Lower lobe of right lung (tissue), 2 donors: ENCODE results near the gene NDUFA5. TPM values are rescaled to one million over a fixed set of nuclear protein-coding genes. Genes with fewer than 3 reads are reported as not detected.
A peak's percentile ranks its signal among the peaks of the same experiment; 100 is the strongest.

Experiments used
- ATAC-seq, 2 donors: fragments of 200-7000 bp; cut with Tn5 transposase; one replicate each; pipeline ENCODE4 v1.9.1; 2020 to 2022; ENCODE audit warnings: mild to moderate bottlenecking in 2 of 2, moderate library complexity in 2 of 2
- DNase-seq: peaks from one replicate; pipeline ENCODE4 v3.0.0-alpha.2; 2020
- H3K27ac ChIP-seq: fragments of 200-600 bp; one replicate; pipeline ENCODE4 v1.8.0; 2022
- H3K27me3 ChIP-seq: fragments of 200-600 bp; one replicate; pipeline ENCODE4 v1.8.0; 2022; ENCODE audit warnings: low read depth
- H3K36me3 ChIP-seq: fragments of 200-600 bp; one replicate; pipeline ENCODE4 v1.8.0; 2022; ENCODE audit warnings: mild to moderate bottlenecking
- H3K4me1 ChIP-seq: fragments of 200-600 bp; one replicate; pipeline ENCODE4 v1.8.0; 2022
- H3K4me3 ChIP-seq: fragments of 200-600 bp; one replicate; pipeline ENCODE4 v1.8.0; 2022; ENCODE audit warnings: mild to moderate bottlenecking
- H3K9me3 ChIP-seq: fragments of 200-600 bp; one replicate; pipeline ENCODE4 v1.8.0; 2022
- intact Hi-C: fragments of 100-400 bp; cut with DNase I; formaldehyde crosslinking; loops from one replicate; pipeline ENCODE4 v1.11.0; 2022
- total RNA-seq: library from RNA; stranded (reverse); fragmentation: NEBNext Ultra II Directional; extraction: Animal tissue kit (Norgen Biotek cat#: 25700); gene quantifications from one replicate; pipeline ENCODE4 v1.2.1, GENCODE V29; 2021
- TF ChIP-seq, protein P1 (sequence below): fragments of 200-600 bp; IDR thresholded peaks from one replicate; pipeline ENCODE4 v1.8.0; 2022; ENCODE audit warnings: antibody characterized with exemption, mild to moderate bottlenecking
- donor health status: DM: no; HTN: yes; CAD: no; lungs with severe emphysema.

Gene NDUFA5
- total RNA-seq, 1 donor from 2014 or later, result 61.4 TPM

DNA sequence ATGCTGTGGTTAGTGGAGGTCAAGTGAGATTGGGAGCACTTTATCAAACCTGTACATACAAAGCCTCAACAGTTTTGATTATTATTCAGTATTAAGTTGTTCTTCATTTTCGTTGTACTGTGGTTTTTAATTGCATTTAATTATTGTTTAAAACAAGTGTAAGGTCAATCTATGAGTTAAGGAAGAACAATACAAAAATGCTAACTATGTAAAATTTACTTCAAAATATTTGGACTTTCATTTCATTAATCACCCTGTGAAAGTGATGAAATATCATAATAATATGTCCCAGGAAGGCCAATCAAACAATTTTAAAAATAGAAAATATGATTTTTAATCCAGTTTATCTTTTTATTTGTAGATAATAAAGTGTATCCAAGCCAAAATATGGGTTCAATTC lies 13.6 kb upstream of the NDUFA5 start:
- H3K36me3 ChIP-seq, result no peaks in the 10 kb centered on the region
- H3K4me1 ChIP-seq, result no peaks in the 10 kb centered on the region
- DNase-seq, result no peak
- intact Hi-C loops, result no loop called here
- TF ChIP-seq, protein P1, sequence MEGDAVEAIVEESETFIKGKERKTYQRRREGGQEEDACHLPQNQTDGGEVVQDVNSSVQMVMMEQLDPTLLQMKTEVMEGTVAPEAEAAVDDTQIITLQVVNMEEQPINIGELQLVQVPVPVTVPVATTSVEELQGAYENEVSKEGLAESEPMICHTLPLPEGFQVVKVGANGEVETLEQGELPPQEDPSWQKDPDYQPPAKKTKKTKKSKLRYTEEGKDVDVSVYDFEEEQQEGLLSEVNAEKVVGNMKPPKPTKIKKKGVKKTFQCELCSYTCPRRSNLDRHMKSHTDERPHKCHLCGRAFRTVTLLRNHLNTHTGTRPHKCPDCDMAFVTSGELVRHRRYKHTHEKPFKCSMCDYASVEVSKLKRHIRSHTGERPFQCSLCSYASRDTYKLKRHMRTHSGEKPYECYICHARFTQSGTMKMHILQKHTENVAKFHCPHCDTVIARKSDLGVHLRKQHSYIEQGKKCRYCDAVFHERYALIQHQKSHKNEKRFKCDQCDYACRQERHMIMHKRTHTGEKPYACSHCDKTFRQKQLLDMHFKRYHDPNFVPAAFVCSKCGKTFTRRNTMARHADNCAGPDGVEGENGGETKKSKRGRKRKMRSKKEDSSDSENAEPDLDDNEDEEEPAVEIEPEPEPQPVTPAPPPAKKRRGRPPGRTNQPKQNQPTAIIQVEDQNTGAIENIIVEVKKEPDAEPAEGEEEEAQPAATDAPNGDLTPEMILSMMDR, result no peak
- H3K9me3 ChIP-seq, result no peaks in the 10 kb centered on the region
- ATAC-seq, result no peak
- H3K27me3 ChIP-seq, result no peaks in the 10 kb centered on the region
- no peak overlapping the region for H3K4me3 ChIP-seq
- no peak overlapping the region for H3K27ac ChIP-seq

DNA sequence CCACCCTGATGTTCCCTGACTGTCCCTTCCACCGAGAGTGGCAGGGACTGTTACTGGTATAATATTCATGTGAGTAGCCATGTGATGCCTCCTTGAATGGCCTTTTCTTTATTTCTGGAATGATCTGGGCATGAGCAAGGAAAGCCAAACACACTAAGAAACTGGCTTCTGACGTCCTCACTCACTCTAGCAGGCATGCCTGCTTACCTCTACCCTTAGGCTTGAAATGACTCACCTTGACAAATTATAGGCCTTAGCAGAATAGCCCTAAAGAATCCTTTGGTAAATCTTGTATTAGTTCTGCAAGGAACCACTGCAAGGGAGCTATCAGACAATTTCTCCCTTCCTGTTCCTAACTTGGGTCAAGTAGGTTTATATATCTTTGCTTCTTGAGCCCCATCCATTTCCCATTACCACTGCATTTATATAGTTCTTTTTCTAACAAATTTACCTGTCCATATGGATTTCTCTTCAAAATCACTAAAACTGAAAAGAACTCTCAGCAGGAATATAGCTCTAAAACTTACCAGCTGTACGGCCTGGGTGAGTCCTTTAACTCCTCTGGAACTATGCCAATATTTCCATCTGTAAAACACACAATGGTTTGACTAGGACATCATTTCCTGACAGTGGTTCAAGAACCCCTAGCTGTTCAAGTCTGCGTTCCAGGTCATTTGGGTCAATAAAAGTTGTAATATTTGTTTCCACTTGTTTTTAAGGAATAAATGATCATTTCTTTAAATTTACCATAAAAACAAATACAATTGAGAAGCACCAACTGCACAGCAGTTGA lies 13.0 kb upstream of the NDUFA5 start:
- Histone ChIP-seq H3K4me3 (no peak overlapping the region), H3K9me3 (no peaks in the 10 kb centered on the region), H3K36me3 (no peaks in the 10 kb centered on the region), H3K4me1 (no peaks in the 10 kb centered on the region), H3K27ac (no peak overlapping the region), H3K27me3 (no peaks in the 10 kb centered on the region)
- intact Hi-C loops, result no loop called here
- TF ChIP-seq, protein P1, result no peak
- ATAC-seq, result no peak
- DNase-seq, result no peak

DNA sequence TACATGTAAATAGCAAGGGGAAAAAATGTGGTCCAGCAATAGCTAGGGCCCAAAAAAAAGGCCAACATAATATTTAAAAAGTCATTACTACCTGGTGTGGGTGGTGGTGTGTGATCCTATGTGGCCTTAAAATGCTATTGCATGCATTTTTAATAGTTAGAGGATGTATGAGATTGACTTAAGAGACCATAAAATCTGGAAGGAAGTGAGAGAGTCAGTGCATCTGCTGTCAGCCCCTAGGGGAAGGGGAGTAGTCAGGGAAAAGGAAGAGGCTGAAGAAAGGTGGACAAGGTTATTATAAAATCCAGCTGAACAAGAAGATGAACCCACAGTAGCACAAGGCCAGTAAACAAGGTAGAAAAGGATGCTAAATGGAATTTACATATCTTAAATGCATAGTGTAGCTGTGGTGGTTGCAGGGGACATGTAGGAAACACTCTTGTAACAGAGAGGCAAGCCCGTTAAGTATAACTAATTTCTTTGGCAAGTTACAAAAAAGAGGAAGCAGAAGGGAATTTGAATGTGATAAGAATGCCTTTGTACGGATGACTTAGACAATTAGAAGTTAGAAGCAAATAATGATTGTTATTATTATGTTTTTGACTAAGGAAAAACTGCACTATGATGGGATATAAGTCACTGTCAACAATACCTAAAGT lies 11.9 kb upstream of the NDUFA5 start:
- Histone ChIP-seq H3K4me1 (no peaks in the 10 kb centered on the region), H3K27ac (no peak overlapping the region), H3K4me3 (no peak overlapping the region), H3K9me3 (no peaks in the 10 kb centered on the region), H3K36me3 (no peaks in the 10 kb centered on the region), H3K27me3 (no peaks in the 10 kb centered on the region)
- intact Hi-C loops, result no loop called here
- ATAC-seq, result no peak
- no peak for DNase-seq
- TF ChIP-seq, protein P1, result no peak

DNA sequence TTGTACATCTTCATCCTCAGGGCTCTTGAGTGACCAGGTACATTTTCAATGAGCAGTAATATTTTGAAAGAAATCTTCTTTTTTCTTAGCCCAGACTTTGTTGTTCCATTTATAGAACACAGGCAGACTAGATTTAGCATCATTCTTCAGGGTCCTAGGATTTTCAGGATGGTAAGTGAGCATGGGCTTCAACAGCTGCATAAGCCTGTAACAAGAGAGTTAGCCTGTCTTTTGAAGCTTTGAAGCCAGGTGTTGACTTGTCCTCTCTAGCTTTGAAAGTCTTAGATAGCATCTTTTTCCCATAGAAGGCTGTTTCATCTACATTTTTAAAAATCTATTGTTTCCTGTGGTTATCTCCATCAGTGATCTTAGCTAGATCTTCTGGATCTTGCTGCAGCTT lies 4.5 kb upstream of the NDUFA5 start:
- ATAC-seq, result no peak
- Histone ChIP-seq H3K4me3 (no peak overlapping the region), H3K27ac (no peak overlapping the region), H3K36me3 (no peaks in the 10 kb centered on the region), H3K27me3 (no peaks in the 10 kb centered on the region), H3K9me3 (no peaks in the 10 kb centered on the region), H3K4me1 (no peaks in the 10 kb centered on the region)
- DNase-seq, result no peak
- intact Hi-C loops, result no loop called here
- TF ChIP-seq, protein P1, result no peak

DNA sequence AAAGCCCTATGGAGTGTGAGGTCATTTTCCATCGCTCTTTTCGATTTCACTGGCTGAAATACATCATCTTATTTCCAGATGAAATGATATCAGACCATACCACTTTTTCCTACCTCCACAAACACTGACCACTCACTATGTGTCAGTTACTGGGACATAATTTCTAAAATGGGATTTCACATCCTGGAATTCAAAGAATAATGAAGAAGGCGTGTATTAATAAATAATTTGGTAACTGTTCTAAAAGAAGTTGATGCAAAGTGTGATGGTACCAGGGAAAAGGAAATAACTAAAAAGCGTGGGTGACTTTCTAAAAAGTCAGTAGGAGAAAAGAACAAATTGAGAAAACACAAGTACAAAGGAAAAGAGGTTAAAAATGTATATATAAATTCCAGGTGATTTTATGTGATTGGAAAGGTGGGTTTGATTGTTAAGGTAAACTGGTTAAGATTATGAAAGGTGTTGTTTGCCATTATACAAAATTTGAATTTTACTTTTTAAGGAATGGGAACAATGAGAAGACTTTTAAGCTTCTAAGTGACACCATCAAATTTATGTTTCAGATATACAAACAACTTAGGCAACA lies 764 bp upstream of the NDUFA5 start:
- Histone ChIP-seq H3K4me3 (peak overlapping the region; percentile 68), H3K36me3 (peaks cover 8% of the 10 kb centered on the region), H3K27ac (peak overlapping the region; percentile 82), H3K9me3 (no peaks in the 10 kb centered on the region), H3K27me3 (no peaks in the 10 kb centered on the region), H3K4me1 (peaks cover 28% of the 10 kb centered on the region)
- TF ChIP-seq, protein P1, result no peak
- no peak for DNase-seq
- ATAC-seq, result no peak
- intact Hi-C loops, result no loop called here
